HG03108 (cell line): ENCODE results near the gene TH.
"Not testable (repeated sequence)": the region's sequence is repeated elsewhere in the genome, so short reads cannot be mapped to it uniquely, and the experiment has no call there.

Experiments
- ATAC-seq: cut with Tn5 transposase; IDR thresholded peaks from one replicate; pipeline ENCODE4 v1.9.1; 2021; ENCODE audit warnings: moderate library complexity; ENCODE audit not compliant: unreplicated experiment

Gene TH

GRCh38 chr11:2196970-2197770 is 25.6 kb upstream of the TH start:
- ATAC-seq: no peak

GRCh38 chr11:2195756-2196088 is 24.1 kb upstream of the TH start:
- ATAC-seq: no peak

DNA sequence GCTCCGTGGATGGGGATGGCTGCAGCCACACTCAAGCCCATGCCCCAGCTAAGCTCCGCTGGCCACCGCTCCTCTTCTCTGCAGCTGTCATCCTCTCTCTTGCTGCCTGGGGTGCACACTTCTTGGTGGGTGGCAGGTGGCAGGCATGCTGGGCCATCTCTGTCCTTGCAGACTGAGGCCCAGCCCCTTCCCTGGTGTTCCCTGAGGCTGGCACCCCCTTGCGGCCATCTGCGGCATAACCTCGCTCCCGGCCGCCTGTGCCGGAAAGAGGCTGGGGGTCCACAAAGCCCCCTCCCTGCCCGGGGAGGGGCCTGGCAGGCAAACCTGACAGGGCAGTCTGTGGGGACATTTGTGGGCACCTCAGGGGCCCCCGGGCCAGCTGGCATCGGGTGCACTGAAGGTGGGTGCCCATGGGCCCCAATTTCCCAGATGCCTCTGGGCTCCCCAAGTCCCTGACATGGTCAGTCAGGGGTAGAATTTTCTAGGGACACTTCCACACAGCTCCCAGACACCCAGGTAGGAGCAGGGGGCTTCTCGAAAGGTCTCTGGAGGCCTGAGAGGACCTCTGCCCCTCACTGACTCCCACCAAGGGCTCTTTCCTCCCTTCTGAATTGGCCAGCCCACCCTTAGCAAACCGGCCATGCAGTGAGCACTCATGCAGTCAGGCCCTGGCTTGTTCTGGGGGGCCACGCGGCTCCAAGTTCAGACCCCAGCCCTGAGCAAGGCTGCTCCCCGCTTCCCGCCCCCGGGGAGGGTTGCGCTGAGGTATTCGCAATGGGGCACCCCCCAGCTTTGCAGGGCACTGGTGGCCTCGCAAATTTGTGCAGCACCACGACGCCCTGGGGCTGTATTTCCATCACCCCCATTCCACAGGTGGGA is 23.5 kb upstream of the TH start:
- no peak for ATAC-seq

DNA sequence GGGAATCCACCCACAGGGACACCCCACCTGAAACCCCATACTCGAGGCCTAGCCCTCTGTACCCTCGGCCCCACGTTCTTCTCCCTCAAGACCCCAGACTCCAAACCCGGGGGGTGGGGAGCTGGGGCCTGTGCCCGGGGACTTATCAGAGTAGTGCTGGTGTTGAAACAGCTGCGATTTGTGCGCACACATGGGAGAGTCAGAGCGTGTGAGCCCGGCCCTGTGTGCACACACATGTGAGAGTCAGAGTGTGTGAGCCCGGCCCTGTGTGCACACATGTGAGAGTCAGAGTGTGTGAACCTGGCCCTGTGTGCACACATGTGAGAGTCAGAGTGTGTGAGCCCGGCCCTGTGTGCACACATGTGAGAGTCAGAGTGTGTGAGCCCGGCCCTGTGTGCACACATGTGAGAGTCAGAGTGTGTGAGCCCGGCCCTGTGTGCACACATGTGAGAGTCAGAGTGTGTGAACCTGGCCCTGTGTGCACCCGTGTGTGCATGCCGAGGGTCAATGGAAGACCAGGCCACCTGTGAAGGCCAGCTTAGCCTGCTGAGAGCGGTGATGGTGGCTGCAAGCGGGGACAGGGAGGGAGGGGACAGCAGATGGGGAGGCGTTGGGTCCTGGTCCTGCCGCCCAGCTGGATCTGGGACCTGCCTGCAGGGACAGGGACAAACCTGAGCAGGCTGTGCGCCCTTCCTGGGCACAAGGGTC is 22.4 kb upstream of the TH start:
- not testable (repeated sequence) for ATAC-seq

- ATAC-seq: no peak
These were observed 21.7 kb upstream of the TH start for GRCh38 chr11:2193099-2193887.

DNA sequence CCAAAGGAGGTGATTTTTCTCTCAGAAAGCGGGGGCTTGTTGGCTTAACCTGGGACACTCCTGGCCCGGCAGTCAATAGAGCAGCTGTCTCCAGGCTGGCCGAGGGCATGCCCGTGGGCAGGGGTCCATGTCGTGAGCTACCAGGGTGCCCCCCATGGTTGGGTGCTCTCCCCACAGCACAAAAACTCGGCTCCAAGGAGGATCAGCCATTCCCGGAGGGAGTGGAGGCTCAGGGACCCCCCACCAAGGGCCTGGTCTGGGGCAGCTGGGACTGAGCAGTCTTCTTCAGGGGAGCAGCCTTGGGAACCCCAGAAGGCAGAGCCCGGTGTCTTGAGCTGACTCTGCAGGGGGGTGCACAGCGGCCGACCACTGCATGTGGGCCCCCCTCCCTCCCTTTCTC is 20.8 kb upstream of the TH start:
- ATAC-seq: no peak

DNA sequence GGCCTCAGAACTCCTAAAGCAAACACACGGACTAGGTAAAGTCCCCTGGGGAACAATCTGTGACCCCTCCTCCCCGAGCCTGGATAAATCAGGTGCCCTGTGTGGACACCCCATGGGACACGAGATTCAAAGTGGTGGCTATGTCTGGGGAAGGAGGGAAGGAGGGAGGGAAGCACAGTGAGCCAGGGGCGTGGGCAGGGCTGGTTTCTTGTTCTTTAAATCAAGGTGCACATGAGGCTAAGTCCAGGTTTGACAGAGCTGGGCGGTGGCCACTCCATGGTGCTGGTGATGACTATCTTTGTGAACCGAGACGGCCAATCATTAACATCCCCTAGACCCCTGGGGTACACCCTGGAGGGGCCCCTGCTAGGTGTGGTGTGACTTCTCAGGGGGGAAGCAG is 20.3 kb upstream of the TH start:
- no peak for ATAC-seq

DNA sequence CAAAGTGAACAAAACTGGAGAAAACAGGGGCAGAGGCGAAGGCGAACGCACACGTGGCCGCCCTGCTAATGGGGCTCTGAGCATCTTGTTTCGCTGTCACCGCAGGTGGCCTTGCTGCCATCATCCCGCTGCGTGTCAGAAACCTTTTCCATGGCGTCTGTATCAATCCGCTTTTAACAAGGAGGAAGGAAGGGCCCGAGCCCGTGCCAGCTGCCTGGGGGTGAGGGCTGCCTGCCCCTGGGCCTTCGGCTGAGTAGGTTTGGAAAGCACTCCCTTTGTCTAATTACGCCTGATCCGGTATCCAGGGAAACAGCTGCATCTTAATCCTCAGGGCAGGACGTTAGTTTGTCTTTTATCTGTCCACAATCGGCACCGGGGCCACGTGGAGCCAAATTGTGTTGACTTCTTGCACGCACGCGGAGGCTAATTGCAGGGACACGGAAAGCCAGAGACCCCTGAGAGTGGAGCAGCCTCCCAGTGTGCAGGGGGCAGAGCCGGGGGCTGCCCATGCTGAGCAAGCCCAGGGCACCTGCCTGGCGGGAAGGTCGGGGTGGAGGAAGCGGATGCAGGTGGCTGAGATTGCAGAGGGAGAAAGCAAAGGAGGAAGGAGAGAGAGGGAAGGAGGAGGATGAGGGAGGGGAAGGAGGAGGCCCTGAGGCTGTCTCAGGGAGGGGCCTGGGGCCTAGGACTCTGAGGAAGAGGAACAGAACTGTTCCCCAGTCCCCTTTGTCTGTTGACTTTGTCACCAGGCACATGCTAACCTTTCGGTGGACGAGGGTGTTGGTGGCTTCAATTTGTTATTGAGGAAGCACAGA is 19.2 kb upstream of the TH start:
- ATAC-seq: no peak

DNA sequence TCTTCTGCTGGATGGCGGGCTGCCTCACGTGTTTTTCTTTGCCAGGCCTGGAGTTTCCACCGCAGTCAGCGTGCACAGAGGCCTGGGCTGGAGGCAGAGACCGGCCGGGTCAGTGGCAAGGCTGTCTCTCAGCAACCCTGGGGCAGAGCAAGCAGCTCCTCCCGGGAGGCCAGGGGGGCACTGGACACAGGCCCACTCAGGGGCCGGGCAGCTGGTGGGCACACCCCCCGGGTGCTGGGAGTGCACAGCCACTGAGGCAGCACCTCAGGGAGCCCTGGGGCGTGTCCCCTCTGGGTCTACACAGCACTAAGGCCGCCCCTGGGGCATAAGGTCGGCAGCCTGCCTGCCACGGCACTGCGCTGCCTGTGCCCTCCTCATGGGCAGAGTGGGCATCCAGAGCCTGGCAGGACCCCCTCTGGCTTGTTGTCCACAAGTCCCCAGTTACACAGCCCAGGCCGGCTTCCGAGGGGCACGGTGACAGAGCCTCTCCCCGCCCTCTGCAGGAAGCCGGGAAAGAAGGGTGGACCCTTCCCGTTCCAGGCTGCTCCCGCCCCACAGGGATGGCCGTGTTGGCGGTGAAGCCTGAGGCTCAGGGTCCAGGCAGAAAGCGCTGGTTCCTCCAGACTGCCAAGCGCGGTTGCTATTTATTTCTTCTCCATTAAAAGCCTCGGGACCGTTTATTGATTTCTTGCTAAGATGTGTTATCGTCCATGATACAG is 18.5 kb upstream of the TH start:
- no peak for ATAC-seq

- no peak for ATAC-seq
These were observed 17.1 kb upstream of the TH start for GRCh38 chr11:2188745-2189144.

- no peak for ATAC-seq
These were observed 15.7 kb upstream of the TH start for GRCh38 chr11:2187280-2187707.

DNA sequence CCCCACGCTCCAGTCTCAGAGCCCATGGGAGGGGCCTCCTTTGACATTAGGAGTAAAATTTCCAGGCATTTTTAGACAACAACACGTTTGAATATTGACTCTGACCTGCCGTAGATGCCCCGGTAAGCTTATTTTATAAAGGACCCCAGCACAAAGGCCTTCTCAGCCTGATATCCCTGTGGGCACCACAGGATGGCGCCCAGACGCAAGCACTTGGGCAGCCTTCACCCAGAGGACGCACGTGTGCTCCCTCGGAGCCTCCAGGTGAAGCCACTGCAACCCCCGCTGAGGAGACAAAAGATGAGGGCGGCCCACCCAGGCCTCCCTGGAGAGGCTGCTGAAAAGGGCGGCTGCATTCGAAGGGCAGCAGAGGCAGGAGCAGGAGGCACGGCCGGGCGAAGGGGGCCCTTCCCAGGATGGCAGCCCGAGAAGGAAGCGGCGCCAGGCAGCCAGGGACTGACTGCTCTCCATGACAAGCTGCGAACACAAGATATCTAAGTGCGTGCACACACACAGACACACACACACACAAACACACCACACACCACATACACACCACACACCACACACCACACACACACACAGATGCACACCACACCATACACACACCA is 15.2 kb upstream of the TH start:
- ATAC-seq: no peak

GRCh38 chr11:2185324-2186085 is 13.9 kb upstream of the TH start:
- ATAC-seq: no peak

DNA sequence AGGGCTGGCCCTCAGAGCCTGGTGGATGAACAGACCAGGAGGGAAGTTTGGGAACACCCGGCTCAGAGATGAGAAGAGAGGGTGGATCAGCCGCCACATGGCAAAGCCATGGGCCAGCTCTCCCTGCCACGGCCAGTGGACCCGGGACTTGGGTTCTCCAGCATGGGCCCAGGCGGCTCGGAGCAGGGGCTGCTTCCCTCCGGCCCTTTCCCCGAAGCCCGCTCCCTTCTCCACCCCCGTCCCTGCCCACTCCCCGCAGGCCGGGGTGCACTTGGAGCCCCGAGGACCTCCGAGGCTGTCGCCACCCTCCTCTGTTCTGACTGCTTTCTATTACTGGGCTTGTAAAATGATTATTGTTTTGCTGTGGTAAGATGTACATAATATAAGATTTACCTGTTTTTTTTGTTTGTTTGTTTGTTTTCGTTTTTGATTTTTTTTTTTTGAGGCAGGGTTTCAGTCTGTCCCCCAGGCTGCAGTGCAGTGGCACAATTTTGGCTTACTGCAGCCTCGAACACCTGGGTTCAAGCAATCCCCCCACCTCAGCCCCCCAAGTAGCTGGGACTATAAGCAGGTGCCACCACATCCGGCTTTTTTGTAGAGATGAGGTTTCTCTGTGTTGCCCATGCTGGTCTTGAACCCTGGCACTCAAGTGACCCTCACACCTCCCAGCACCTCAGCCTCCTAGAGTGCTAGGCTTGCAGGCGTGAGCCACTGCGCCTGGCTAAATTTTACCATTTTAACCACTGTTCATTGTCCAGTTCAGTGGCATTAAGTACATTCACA is 11.3 kb upstream of the TH start:
- ATAC-seq: no peak

DNA sequence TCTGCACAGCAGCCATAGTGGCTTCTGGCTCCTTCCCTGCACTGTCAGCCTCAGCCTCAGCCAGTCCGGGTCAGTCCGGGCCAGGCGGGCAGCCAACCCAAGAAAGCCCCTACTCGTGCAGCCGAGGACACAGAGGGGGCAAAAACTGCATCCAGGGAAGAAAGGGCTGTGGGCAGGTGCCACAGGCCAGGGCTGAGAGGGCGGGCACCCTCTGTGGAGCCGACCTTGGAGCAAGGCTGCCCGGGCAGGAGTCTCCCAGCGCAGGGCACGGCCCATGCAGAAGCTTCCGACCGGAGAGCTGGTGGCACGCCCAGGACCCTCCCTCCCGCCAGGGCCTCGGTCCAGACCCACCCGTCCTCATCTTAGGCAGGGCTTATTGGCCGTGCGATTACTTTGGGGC is 10.5 kb upstream of the TH start:
- no peak for ATAC-seq

DNA sequence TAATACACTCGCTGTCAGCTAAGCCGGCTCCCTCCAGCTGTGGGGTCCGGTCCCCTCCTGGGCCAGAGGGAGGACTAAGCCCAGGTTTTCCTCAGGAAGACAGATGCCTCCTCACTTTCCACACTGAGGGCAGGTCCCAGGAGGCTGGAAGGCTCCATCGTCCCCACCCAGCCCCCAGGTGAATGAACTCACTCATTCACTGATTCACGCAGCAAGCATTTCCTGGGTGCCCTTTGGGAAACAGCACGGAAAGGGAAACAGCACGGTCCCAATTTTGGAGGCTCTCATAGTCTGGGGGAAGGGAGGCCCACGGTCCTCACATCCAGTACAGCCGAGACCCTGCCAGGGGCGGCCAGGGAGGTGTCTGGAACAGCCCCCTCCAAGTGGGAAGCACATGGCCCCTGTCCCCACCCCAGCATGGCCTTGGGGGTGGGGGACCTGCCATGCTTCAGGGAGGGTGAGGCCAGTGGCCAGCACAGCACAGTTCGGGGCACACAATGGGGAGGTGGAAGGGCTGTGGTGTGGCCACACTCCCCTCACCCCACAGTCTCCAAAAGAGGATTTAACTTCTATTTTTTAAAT is 9.3 kb upstream of the TH start:
- no peak for ATAC-seq

DNA sequence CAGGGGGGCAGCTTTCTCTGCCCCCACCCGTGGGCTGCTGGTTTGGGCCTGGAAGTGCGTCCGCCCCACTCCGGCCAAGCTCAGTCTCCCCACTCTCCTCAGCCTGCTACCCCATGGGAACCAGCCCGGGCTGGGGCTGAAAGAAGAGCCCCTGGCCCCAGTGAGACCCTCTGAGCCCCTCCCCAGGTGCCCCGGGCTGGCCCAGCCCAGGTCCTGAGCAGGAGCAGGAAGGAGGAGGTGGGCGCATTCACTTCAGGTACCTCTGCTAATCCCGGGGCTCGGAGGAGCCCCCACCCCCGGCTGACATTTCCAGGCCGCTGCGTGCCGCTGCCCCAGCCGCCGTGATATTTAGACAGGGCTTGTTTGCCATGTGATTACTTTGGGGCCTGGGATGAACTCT is 8.7 kb upstream of the TH start:
- ATAC-seq: no peak
